ENCODE results near the gene USP25.

USP25 gene

GRCh38 chr21:15820327-15820726 is 90.5 kb downstream of the USP25 start:
- no peak for DNase-seq

GRCh38 chr21:15820852-15821379 is 91.1 kb downstream of the USP25 start:
- DNase-seq, result no peak

DNA sequence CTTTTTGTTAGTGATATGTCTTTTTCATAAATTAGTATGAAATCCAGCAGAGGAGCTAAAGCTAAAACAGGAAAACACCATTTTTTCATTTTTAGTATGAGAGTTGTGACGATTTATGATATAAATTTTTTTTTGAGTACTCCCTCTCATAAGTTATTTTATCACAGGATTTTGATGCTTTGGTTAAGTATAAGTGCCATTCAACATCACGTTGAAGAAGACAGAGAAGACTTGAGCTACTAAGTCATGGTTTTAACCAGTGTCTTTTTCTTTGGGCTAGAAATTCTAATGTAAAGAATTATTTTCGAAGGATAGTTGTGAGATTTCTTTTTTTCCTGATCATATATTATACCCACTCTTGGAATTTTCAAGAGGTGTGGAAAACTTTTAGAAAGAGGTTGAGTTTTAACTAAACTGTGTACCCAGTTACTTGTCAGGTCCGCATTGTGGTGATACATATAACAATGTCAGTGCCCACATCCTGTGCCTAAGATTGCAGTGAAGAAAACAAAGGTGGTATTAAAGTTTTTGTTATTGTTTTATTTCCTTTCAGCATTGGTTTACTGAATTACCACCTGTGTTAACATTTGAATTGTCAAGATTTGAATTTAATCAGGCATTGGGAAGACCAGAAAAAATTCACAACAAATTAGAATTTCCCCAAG is 93.8 kb downstream of the USP25 start:
- DNase-seq, result no peak

GRCh38 chr21:15825700-15826099 is 95.9 kb downstream of the USP25 start:
- DNase-seq, result no peak

- DNase-seq, result no peak
Measured at GRCh38 chr21:15826147-15826780, 96.5 kb downstream of the USP25 start.

- no peak for DNase-seq
Measured at GRCh38 chr21:15826908-15827601, 97.3 kb downstream of the USP25 start.

DNA sequence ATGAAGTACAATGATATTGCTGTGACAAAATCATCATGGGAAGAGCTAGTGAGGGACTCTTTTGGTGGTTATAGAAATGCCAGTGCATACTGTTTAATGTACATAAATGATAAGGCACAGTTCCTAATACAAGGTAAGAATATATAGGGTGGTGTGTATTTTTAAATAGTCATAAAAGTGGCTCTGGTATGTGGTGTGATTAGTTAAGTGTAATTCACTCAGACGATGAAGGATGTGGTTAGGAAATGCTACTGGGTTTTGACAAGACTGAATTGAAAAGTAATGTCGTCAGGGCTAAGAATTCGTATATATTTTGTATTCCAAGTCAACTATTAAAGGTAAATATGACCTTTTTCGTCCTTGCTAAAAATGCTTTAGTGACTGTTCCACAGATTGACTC is 101.7 kb downstream of the USP25 start:
- no peak for DNase-seq

DNA sequence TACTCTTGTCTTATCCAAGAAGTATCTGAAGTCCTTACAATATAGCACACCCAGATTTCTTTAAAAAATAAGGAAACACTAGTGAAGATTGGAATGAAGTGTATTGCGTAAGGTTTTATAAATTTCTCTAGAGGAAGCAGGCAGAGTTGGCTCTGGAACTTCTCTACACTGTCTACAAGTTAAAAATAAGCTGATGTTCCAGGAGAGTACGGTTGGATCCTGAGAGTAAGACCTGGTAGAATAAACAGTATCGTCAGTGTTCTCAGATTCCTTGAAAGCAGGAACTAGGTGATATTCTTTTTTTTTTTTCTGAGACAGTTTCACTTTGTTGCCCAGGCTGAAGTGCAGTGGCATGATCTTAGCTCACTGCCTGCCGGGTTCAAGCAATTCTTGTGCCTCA is 107.9 kb downstream of the USP25 start:
- DNase-seq, result no peak

DNA sequence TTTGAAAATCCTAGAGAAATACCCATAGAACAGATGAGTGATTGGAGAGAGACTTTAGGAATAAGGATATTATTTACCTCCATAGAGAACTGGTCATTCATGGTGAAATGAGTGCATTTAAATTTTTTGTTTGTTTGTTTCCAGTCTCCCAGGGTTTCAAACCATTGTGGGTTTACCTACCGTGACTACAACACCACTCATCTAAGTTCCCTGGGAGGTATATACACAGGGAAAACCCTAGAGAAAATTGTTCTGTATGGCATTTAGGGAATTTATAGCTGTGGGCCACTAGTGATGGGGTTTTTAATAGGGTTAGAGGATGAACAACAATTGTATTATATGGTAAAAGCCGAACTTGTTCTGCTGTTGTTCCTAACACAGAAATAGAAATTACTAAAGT is 109.2 kb downstream of the USP25 start:
- DNase-seq, result no peak

DNA sequence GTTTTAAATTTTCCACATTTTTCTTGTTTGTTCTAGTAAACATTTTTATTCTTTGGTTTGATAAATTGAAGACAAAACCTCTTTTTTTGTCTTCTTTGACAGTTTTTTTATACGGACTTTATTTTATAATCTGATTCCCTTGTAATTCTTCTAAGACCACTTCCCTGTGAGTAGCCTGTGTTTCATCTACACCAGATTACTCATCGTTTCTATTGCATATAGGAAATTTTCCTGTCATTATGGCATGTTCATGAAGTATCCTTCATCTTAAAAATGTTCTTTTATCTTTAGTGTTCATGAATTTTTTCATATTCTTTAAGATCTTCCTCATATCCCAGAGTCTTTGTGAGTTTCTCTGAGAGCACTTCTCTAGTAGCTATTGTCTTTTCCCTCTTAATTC is 109.8 kb downstream of the USP25 start:
- no peak for DNase-seq

DNA sequence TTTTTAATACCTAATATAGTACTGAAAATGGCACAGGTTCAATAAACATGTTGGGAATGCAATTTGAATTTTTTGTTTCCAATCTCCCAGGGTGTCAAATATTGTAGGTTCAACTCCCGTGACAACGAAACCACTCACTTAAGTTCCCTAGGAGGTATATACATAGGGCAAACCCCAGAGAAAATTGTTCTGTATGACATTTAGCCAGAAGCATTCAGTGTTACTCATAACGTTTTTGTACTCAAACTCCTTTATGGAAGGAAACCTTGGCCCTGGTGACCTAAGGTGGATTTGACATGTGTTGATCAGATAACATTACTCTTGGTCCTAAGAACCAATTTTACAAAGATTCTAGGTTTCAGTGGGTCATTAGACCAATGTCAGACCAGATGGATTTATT is 110.6 kb downstream of the USP25 start:
- DNase-seq, result no peak

DNA sequence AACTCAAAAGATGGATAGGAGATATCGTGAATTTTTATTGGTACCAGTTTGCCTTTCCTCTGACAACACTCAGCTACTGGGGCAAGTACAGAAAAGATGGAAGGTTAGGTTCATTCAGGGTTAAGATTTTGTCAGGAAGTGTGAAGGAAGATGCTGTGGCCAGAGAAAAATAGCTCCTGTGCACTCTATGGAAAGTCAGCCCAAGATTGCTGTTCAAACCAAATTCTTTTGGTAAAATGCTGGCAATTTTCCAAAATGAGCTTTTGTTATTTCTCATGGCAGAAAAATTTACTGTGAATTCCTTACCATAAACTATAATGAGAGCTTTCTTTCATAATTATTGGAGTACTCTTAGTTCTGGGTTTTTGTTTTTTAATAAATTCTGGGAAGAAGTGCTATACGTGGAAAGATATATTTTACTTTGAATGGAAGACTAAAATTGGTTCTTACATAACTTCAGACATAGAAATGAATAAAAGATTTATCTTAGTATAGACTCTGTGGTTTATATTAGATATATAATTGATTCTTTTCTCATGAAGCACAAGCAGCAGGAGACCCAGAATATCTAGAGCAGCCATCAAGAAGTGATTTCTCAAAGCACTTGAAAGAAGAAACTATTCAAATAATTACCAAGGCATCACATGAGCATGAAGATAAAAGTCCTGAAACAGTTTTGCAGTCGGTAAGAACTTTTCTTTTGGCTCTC is 112.2 kb downstream of the USP25 start:
- no peak for DNase-seq

DNA sequence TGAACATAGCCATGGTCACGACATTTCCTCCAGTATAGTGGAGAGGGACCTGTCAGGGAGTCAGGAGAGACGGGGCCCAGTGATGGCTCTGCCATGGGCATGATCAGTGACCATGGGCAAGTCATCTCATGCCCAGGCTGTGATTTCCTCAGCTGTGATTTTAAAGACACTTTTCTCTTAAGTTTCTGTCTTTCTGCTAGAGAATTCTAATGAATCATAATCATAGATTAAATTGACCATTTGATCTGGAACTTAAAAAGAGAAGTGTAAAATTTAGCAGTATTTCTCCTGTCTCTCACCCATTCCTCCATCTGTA is 112.7 kb downstream of the USP25 start:
- no peak for DNase-seq

- DNase-seq, result no peak
Measured at GRCh38 chr21:15843766-15844165, 114.0 kb downstream of the USP25 start.

GRCh38 chr21:15848634-15849560 is 119.1 kb downstream of the USP25 start:
- DNase-seq, result no peak

- no peak for DNase-seq
Measured at GRCh38 chr21:15849927-15850326, 120.1 kb downstream of the USP25 start.

DNA sequence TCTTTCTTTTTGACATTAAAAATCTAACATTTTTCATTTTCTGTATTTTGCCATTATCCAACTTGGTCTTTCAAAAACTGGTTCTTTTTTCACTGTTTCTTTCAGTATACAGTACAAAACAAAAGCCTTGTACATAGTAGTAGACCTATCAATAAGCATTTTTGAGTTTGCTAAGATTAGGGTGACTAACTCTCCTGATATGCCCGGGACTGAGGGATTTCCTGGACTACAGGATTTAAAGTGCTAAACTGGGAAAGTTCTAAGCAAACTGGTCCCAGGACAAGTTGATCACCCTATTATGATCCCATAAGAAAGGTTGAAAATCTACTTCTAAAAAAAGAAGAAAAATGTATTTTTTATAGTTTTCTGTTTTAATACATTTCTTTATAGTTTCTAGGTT is 120.9 kb downstream of the USP25 start:
- DNase-seq, result no peak

- no peak for DNase-seq
Measured at GRCh38 chr21:15852146-15852545, 122.4 kb downstream of the USP25 start.

GRCh38 chr21:15853126-15853525 is 123.3 kb downstream of the USP25 start:
- DNase-seq, result no peak

- DNase-seq, result no peak
Measured at GRCh38 chr21:15856813-15857212, 127.0 kb downstream of the USP25 start.

DNA sequence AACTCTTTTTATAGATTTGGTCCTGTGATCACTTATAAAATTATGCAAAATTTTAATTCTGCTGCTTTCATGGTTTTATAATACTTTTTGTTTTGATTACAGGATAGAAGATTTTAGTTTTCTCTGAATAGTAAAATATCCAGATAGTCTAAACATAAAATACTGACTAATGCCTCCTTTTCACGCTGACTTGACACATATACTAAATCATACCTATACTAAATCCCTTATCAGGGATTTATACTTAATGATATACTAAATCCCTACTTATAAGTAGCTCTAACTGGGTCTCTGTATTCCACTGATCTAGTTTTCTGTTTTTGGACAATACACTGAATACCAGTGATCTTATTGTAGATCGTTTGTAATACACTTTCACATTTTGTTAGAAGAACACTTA is 128.0 kb downstream of the USP25 start:
- no peak for DNase-seq

DNA sequence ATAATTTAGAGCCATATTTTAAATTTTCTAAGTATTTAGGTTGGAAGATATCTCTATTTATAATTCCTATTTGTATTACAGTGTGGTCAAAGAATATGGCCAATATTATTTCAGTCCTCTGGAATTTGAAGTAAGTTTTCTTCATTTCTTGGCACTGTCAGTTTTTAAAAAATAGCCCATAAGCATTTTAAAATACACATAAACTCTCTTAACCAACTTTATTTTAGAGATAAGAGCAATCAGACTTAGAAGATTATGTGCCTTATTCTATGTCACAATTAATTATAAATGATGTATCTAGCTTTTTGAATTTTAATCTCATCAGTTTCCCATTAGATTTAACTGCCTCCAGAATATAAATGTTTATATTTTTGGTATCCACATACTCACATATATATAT is 130.8 kb downstream of the USP25 start:
- no peak for DNase-seq
